Measurements from ENCODE around the gene CYP4F8.

CYP4F8 gene

GRCh38 chr19:15614507-15615379 lies at the start of gene CYP4F8:
Gene CYP4F8, plus strand, starts transcription at chr19:15615218. Its CDS starts 399 bp downstream, at chr19:15615617.
- no peaks in the 10 kb centered on the region for H3K36me3 ChIP-seq (ENCODE audit: control insufficient read depth, insufficient read depth, low read length)
- no peaks in the 10 kb centered on the region for H3K9me3 ChIP-seq (ENCODE audit: control insufficient read depth, low read length)
- H3K4me1 ChIP-seq (ENCODE audit: control insufficient read depth, insufficient read depth, low read length): no peaks in the 10 kb centered on the region
- H3K27me3 ChIP-seq (ENCODE audit: control insufficient read depth, insufficient read depth, low read length): peaks cover 12% of the 10 kb centered on the region
- H3K9ac ChIP-seq (ENCODE audit: low read length): no peak within 1 kb of the TSS
- H3K4me3 ChIP-seq (ENCODE audit: low read length): no peak within 1 kb of the TSS

GRCh38 chr19:15570420-15570819 lies 44.6 kb upstream of the CYP4F8 start:
- no peaks in the 10 kb centered on the region for H3K36me3 ChIP-seq (ENCODE audit: control insufficient read depth, insufficient read depth, low read length)
- no peaks in the 10 kb centered on the region for H3K9me3 ChIP-seq (ENCODE audit: control insufficient read depth, low read length)
- no peaks in the 10 kb centered on the region for H3K4me1 ChIP-seq (ENCODE audit: control insufficient read depth, insufficient read depth, low read length)
- H3K4me3 ChIP-seq (ENCODE audit: low read length): no peak overlapping the region
- H3K9ac ChIP-seq (ENCODE audit: low read length): no peak overlapping the region
- H3K27me3 ChIP-seq (ENCODE audit: control insufficient read depth, insufficient read depth, low read length): peaks cover 23% of the 10 kb centered on the region

GRCh38 chr19:15575406-15575805 lies 39.6 kb upstream of the CYP4F8 start:
- Histone ChIP-seq H3K36me3 (ENCODE audit: control insufficient read depth, insufficient read depth, low read length) (no peaks in the 10 kb centered on the region), H3K27me3 (ENCODE audit: control insufficient read depth, insufficient read depth, low read length) (peaks cover 7% of the 10 kb centered on the region)

GRCh38 chr19:15576526-15577156 lies 38.4 kb upstream of the CYP4F8 start:
- Histone ChIP-seq H3K27me3 (ENCODE audit: control insufficient read depth, insufficient read depth, low read length) (peaks cover 7% of the 10 kb centered on the region), H3K9ac (ENCODE audit: low read length) (no peak overlapping the region), H3K4me3 (ENCODE audit: low read length) (no peak overlapping the region), H3K4me1 (ENCODE audit: control insufficient read depth, insufficient read depth, low read length) (no peaks in the 10 kb centered on the region), H3K9me3 (ENCODE audit: control insufficient read depth, low read length) (no peaks in the 10 kb centered on the region), H3K36me3 (ENCODE audit: control insufficient read depth, insufficient read depth, low read length) (no peaks in the 10 kb centered on the region)

More at GRCh38 chr19:15575406-15575805, 39.6 kb upstream of the CYP4F8 start:
- Histone ChIP-seq H3K9ac (ENCODE audit: low read length) (no peak overlapping the region), H3K4me1 (ENCODE audit: control insufficient read depth, insufficient read depth, low read length) (no peaks in the 10 kb centered on the region), H3K9me3 (ENCODE audit: control insufficient read depth, low read length) (no peaks in the 10 kb centered on the region), H3K4me3 (ENCODE audit: low read length) (no peak overlapping the region)

GRCh38 chr19:15577184-15577771 lies 37.7 kb upstream of the CYP4F8 start:
- Histone ChIP-seq H3K9ac (ENCODE audit: low read length) (no peak overlapping the region), H3K4me3 (ENCODE audit: low read length) (no peak overlapping the region), H3K27me3 (ENCODE audit: control insufficient read depth, insufficient read depth, low read length) (peaks cover 7% of the 10 kb centered on the region), H3K4me1 (ENCODE audit: control insufficient read depth, insufficient read depth, low read length) (no peaks in the 10 kb centered on the region), H3K36me3 (ENCODE audit: control insufficient read depth, insufficient read depth, low read length) (no peaks in the 10 kb centered on the region), H3K9me3 (ENCODE audit: control insufficient read depth, low read length) (no peaks in the 10 kb centered on the region)

GRCh38 chr19:15583346-15583745 lies 31.7 kb upstream of the CYP4F8 start:
- H3K27me3 ChIP-seq (ENCODE audit: control insufficient read depth, insufficient read depth, low read length): peaks cover 7% of the 10 kb centered on the region
- H3K36me3 ChIP-seq (ENCODE audit: control insufficient read depth, insufficient read depth, low read length): no peaks in the 10 kb centered on the region
- no peaks in the 10 kb centered on the region for H3K9me3 ChIP-seq (ENCODE audit: control insufficient read depth, low read length)
- H3K4me1 ChIP-seq (ENCODE audit: control insufficient read depth, insufficient read depth, low read length): no peaks in the 10 kb centered on the region
- no peak overlapping the region for H3K4me3 ChIP-seq (ENCODE audit: low read length)
- no peak overlapping the region for H3K9ac ChIP-seq (ENCODE audit: low read length)

GRCh38 chr19:15584095-15584494 lies 30.9 kb upstream of the CYP4F8 start:
- Histone ChIP-seq H3K4me3 (ENCODE audit: low read length) (no peak overlapping the region), H3K9ac (ENCODE audit: low read length) (no peak overlapping the region), H3K9me3 (ENCODE audit: control insufficient read depth, low read length) (no peaks in the 10 kb centered on the region), H3K4me1 (ENCODE audit: control insufficient read depth, insufficient read depth, low read length) (no peaks in the 10 kb centered on the region), H3K27me3 (ENCODE audit: control insufficient read depth, insufficient read depth, low read length) (peaks cover 7% of the 10 kb centered on the region), H3K36me3 (ENCODE audit: control insufficient read depth, insufficient read depth, low read length) (no peaks in the 10 kb centered on the region)

- no peaks in the 10 kb centered on the region for H3K9me3 ChIP-seq (ENCODE audit: control insufficient read depth, low read length)
- H3K4me1 ChIP-seq (ENCODE audit: control insufficient read depth, insufficient read depth, low read length): no peaks in the 10 kb centered on the region
- H3K9ac ChIP-seq (ENCODE audit: low read length): no peak overlapping the region
- H3K27me3 ChIP-seq (ENCODE audit: control insufficient read depth, insufficient read depth, low read length): peaks cover 7% of the 10 kb centered on the region
- H3K36me3 ChIP-seq (ENCODE audit: control insufficient read depth, insufficient read depth, low read length): no peaks in the 10 kb centered on the region
- no peak overlapping the region for H3K4me3 ChIP-seq (ENCODE audit: low read length)
Measured at GRCh38 chr19:15584541-15585115, 30.4 kb upstream of the CYP4F8 start.

- H3K4me3 ChIP-seq (ENCODE audit: low read length): no peak overlapping the region
- H3K27me3 ChIP-seq (ENCODE audit: control insufficient read depth, insufficient read depth, low read length): peaks cover 7% of the 10 kb centered on the region
- no peaks in the 10 kb centered on the region for H3K4me1 ChIP-seq (ENCODE audit: control insufficient read depth, insufficient read depth, low read length)
- H3K9me3 ChIP-seq (ENCODE audit: control insufficient read depth, low read length): no peaks in the 10 kb centered on the region
- no peak overlapping the region for H3K9ac ChIP-seq (ENCODE audit: low read length)
- no peaks in the 10 kb centered on the region for H3K36me3 ChIP-seq (ENCODE audit: control insufficient read depth, insufficient read depth, low read length)
Measured at GRCh38 chr19:15587663-15588062, 27.4 kb upstream of the CYP4F8 start.

GRCh38 chr19:15588265-15588664 lies 26.8 kb upstream of the CYP4F8 start:
- Histone ChIP-seq H3K9ac (ENCODE audit: low read length) (no peak overlapping the region), H3K27me3 (ENCODE audit: control insufficient read depth, insufficient read depth, low read length) (peaks cover 7% of the 10 kb centered on the region), H3K4me3 (ENCODE audit: low read length) (no peak overlapping the region), H3K9me3 (ENCODE audit: control insufficient read depth, low read length) (no peaks in the 10 kb centered on the region), H3K36me3 (ENCODE audit: control insufficient read depth, insufficient read depth, low read length) (no peaks in the 10 kb centered on the region), H3K4me1 (ENCODE audit: control insufficient read depth, insufficient read depth, low read length) (no peaks in the 10 kb centered on the region)

GRCh38 chr19:15589760-15590451 lies 25.1 kb upstream of the CYP4F8 start:
- H3K4me3 ChIP-seq (ENCODE audit: low read length): no peak overlapping the region
- no peaks in the 10 kb centered on the region for H3K4me1 ChIP-seq (ENCODE audit: control insufficient read depth, insufficient read depth, low read length)
- no peaks in the 10 kb centered on the region for H3K36me3 ChIP-seq (ENCODE audit: control insufficient read depth, insufficient read depth, low read length)
- H3K27me3 ChIP-seq (ENCODE audit: control insufficient read depth, insufficient read depth, low read length): no peaks in the 10 kb centered on the region
- no peak overlapping the region for H3K9ac ChIP-seq (ENCODE audit: low read length)
- H3K9me3 ChIP-seq (ENCODE audit: control insufficient read depth, low read length): no peaks in the 10 kb centered on the region
